K562 (cell line): ENCODE results near the gene CHRNE.

Experiments used
- EZH2 ChIP-seq: IDR thresholded peaks from 2 replicates; pipeline ENCODE4 v1.6.1; 2012; ENCODE audit warnings: low read depth, mild to moderate bottlenecking, inconsistent platforms, low read length, borderline replicate concordance
- HCFC1 ChIP-seq: IDR thresholded peaks from 2 replicates; pipeline ENCODE4 v1.6.1; 2012; ENCODE audit warnings: low read depth, low read length, improper control_type of control experiment
- MYC ChIP-seq, 2 experiments: fragments of 250-450 bp in 1 of 2; sonication (Bioruptor Pico) in 1 of 2; IDR thresholded peaks; 2 replicates each; pipeline versions ENCODE4 v1.5.1 to v1.6.1; 2012 to 2021; ENCODE audit warnings: low read depth in 2 of 2, borderline replicate concordance in 1 of 2, improper control_type of control experiment in 1 of 2, low read length in 1 of 2, mild to moderate bottlenecking in 1 of 2, moderate library complexity in 1 of 2
- SMC3 ChIP-seq: conservative IDR thresholded peaks from 2 replicates; pipeline ENCODE4 v1.6.1; 2011; ENCODE audit warnings: low read depth, low read length, improper control_type of control experiment; ENCODE audit not compliant: insufficient read depth

DNA sequence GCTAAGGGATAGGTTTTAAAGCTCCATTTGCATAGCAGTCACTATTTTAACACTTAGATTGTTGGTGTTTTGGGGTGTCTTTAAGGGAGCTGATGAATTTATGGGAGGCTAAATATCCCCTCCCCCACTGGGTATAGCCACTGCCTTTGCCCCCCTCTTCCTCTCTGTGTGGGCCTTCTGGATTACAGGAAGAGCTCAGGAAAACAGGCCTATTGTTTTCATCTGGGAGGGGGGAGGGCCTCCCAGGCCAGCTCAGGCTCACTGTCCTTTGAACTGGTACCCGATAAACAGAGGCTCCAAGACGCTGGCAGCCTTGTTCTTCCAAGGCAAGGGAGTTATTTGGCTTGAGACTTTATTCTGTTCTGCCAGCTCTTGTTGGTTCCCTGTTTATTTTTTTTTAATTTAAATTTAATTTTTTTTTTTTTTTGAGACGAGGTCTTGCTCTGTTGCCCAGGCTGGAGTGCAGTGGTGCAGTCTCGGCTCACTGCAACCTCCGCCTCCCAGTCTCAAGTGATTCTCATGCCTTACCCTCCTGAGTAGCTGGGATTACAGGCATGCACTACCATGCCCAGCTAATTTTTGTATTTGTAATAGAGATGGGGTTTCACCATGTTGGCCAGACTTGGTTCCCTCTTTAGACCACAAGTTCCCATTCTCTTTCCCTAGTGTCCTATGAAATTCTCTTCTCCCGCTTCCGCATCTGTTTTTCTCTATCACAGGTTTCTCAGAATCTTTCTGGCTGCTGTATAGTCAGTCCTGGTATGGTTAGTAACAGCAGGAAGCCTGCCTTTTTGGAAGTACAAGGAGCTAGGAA is 44.6 kb downstream of the CHRNE start:
- TF ChIP-seq HCFC1, result no peak
- no peak for TF ChIP-seq EZH2
- TF ChIP-seq SMC3, result no peak
- TF ChIP-seq MYC (IDR thresholded peaks at IDR 0.05; ENCODE audit: low read depth, low read length), result no peak
- no peak for TF ChIP-seq MYC (CRISPR knock-in tag; IDR thresholded peaks at IDR 0.05; ENCODE audit: borderline replicate concordance, low read depth)
